CD4-positive, alpha-beta memory T cell (primary cell): Measurements from ENCODE around the gene CLMN. TPM values are rescaled to one million over a fixed set of nuclear protein-coding genes. Genes with fewer than 3 reads are reported as not detected.

ENCODE experiments used
- CTCF ChIA-PET: fragments of 350-600 bp; sonication (Branson Sonifier 250); formaldehyde crosslinking; loops from one replicate; lab custom pipeline; 2021; ENCODE audit warnings: inconsistent platforms; ENCODE audit not compliant: partially characterized antibody; lab: Charles Lee
- POLR2A ChIA-PET: fragments of 350-600 bp; sonication (Branson Sonifier 250); formaldehyde crosslinking; loops from one replicate; lab custom pipeline; 2021; ENCODE audit not compliant: partially characterized antibody; lab: Charles Lee
- DNase-seq, 5 donors: peaks; one replicate each; pipeline versions ENCODE4 v3.0.0 to v3.0.0-alpha.2; 2020 to 2022; ENCODE audit warnings: mixed read lengths in 1 of 5
- H3K27ac ChIP-seq: one replicate; pipeline ENCODE4 v1.7.0; 2013; ENCODE audit warnings: low read depth, low read length
- H3K27me3 ChIP-seq: 2 replicates; pipeline ENCODE4 v1.7.0; 2013; ENCODE audit warnings: mild to moderate bottlenecking, low read length, moderate library complexity; ENCODE audit not compliant: insufficient read depth
- H3K36me3 ChIP-seq: 2 replicates; pipeline ENCODE4 v1.7.0; 2013; ENCODE audit warnings: mild to moderate bottlenecking, low read length, moderate library complexity; ENCODE audit not compliant: insufficient read depth
- H3K4me1 ChIP-seq: 2 replicates; pipeline ENCODE4 v1.7.0; 2013; ENCODE audit warnings: mild to moderate bottlenecking, low read length, moderate library complexity; ENCODE audit not compliant: insufficient read depth
- H3K4me3 ChIP-seq, 2 donors: one replicate each; pipeline ENCODE4 v1.7.0; 2013; ENCODE audit warnings: low read length in 2 of 2, mild to moderate bottlenecking in 1 of 2
- H3K9me3 ChIP-seq, 2 donors: one replicate each; pipeline ENCODE4 v1.7.0; 2013; ENCODE audit warnings: low read length in 2 of 2, control low read depth in 1 of 2; ENCODE audit not compliant: control insufficient read depth in 1 of 2
- H3K27ac Mint-ChIP-seq, 7 donors: one replicate each; pipeline ENCODE4 v1.8.0; 2020 to 2021; ENCODE audit warnings: mixed read lengths in 7 of 7, mild to moderate bottlenecking in 6 of 7, inconsistent platforms in 3 of 7, moderate library complexity in 3 of 7
- H3K27me3 Mint-ChIP-seq, 2 donors: one replicate each; pipeline ENCODE4 v1.8.0; 2020 to 2021; ENCODE audit warnings: mixed read lengths in 2 of 2
- H3K36me3 Mint-ChIP-seq, 2 donors: one replicate each; pipeline ENCODE4 v1.8.0; 2020 to 2021; ENCODE audit warnings: mixed read lengths in 2 of 2, inconsistent platforms in 1 of 2, mild to moderate bottlenecking in 1 of 2
- H3K4me1 Mint-ChIP-seq, 4 donors: one replicate each; pipeline ENCODE4 v1.8.0; 2020 to 2021; ENCODE audit warnings: mixed read lengths in 4 of 4, mild to moderate bottlenecking in 1 of 4
- H3K4me3 Mint-ChIP-seq, 8 donors: one replicate each; pipeline ENCODE4 v1.8.0; 2020 to 2021; ENCODE audit warnings: mixed read lengths in 8 of 8, mild to moderate bottlenecking in 7 of 8, moderate library complexity in 6 of 8, inconsistent platforms in 3 of 8
- H3K9me3 Mint-ChIP-seq, 8 donors: one replicate each; pipeline ENCODE4 v1.8.0; 2020 to 2021; ENCODE audit warnings: mixed read lengths in 8 of 8, mild to moderate bottlenecking in 5 of 8, inconsistent platforms in 3 of 8, moderate library complexity in 1 of 8
- intact Hi-C: fragments of 100-400 bp; cut with micrococcal nuclease; formaldehyde crosslinking; loops from one replicate; pipeline ENCODE4 v1.15.1; 2023
- polyA plus RNA-seq, 2 donors: library from polyadenylated mRNA; unstranded; fragments of 300-500 nt; fragmentation: Illumina TruSeq; gene quantifications; one replicate each; pipeline ENCODE4 v1.2.3, GENCODE V29; 2021
- total RNA-seq, 2 experiments: library from RNA; stranded (reverse); gene quantifications; one replicate each; pipeline ENCODE4 v1.2.3, GENCODE V29; 2021

The CLMN gene
- total and polyA plus RNA-seq, 4 experiments from 2014 or later = 0.22 to 0.70 (median 0.65) TPM; not detected in 1

DNA sequence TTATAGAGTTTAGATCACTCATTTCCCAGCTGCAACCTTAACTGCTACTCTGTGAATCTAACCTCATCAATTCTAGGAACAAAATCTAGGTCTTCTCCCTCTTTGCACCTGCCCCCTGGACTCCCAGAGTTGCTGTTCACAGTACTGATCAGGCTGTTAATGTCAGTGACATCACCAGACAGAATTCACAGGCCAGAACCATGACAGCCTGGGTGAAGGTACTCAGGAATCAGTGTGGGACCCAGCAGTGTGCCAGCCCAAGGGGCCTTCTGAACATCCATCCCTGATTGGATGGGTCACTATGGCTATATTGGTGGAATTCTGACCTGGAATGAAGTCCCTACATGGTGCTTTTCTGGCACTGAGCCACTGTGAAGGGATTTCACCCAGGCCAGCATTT is 72.8 kb downstream of the CLMN start:
- POLR2A ChIA-PET = no interaction called here
- CTCF ChIA-PET = no interaction called here

DNA sequence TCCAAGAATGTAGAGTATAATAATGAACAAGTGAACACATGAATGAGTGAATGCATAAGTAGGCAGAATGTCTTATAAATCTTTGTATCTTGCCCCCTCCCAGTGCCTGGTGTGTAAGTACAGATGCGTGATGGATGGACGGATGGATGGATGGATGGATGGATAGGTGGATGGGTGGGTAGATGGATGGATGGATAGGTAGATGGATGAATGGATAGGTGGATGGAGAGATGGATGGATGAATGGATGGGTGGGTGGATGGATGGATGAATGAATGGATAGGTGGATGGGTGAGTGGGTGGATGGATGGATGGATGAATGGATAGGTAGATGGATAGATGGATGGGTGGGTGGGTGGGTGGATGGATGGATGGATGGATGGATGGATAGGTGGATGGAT is 74.4 kb downstream of the CLMN start:
- peaks cover 0 to 3% (median 0%) of the 10 kb centered on the region in 8 donors for H3K9me3 Mint-ChIP-seq
- no peaks in the 10 kb centered on the region for H3K4me1 Mint-ChIP-seq
- intact Hi-C loops = no loop called here
- no peaks in the 10 kb centered on the region for H3K36me3 ChIP-seq
- H3K9me3 ChIP-seq = no peaks in the 10 kb centered on the region
- DNase-seq = no peak
- POLR2A ChIA-PET = no interaction called here
- H3K36me3 Mint-ChIP-seq = no peaks in the 10 kb centered on the region
- H3K4me3 ChIP-seq = no peak overlapping the region
- H3K4me1 ChIP-seq = no peaks in the 10 kb centered on the region
- CTCF ChIA-PET = no interaction called here
- no peak overlapping the region for H3K27ac ChIP-seq
- no peak overlapping the region for H3K4me3 Mint-ChIP-seq
- H3K27me3 Mint-ChIP-seq = peaks cover 5 to 11% of the 10 kb centered on the region in 2 donors
- no peaks in the 10 kb centered on the region for H3K27me3 ChIP-seq
- no peak overlapping the region for H3K27ac Mint-ChIP-seq

More for the DNA sequence above, 72.8 kb downstream of the CLMN start:
- Histone ChIP-seq H3K4me3 (no peak overlapping the region), H3K36me3 (no peaks in the 10 kb centered on the region), H3K4me1 (no peaks in the 10 kb centered on the region), H3K27me3 (no peaks in the 10 kb centered on the region), H3K27ac (no peak overlapping the region), H3K9me3 (no peaks in the 10 kb centered on the region)
- intact Hi-C loops = no loop called here
- Mint-ChIP-seq H3K4me1 (no peaks in the 10 kb centered on the region), H3K27me3 (peaks cover 5 to 6% of the 10 kb centered on the region in 2 donors), H3K4me3 (no peak overlapping the region), H3K36me3 (no peaks in the 10 kb centered on the region), H3K27ac (no peak overlapping the region), H3K9me3 (peaks cover 0 to 3% (median 0%) of the 10 kb centered on the region in 8 donors)
- DNase-seq = no peak

DNA sequence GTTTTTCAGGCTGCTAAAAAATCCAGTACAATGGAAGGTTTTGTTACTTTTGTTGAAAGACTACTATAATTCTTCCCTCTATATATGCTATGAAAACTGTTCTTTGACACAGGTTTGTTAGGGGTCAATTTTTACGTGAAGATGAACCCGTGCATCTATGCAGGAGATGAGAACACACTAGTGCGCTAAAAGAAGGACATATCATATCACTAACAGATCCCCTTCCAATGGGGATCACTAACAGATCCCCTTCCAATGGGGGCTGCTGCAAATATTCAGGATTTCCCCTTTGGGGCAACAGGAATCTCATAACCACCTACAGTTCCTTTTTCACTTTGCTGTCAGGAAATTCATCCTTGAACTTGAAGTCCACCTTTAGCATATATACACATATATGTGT is 75.1 kb downstream of the CLMN start:
- no peak overlapping the region for H3K27ac Mint-ChIP-seq
- intact Hi-C loops = no loop called here
- POLR2A ChIA-PET = no interaction called here

DNA sequence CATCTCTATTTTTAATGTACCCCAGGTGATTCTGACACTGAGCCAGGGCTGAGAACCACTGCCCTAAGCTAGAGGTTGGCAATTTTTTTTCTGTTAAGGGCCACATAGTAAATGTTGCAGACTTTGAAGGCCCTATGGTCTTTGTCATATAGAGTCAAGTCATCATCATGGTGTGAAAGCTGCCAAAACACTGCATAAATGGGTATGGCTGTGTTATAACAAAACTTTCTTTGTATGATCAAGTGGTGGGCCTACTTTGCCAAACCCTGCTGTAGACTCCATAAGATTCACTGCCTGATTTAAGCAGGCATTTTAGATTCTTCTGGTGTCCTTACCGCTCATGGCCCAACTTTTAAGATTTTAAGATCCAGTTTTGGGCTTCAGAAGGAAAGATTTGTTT is 76.8 kb downstream of the CLMN start:
- Mint-ChIP-seq H3K36me3 (no peaks in the 10 kb centered on the region), H3K27ac (no peak overlapping the region), H3K4me1 (no peaks in the 10 kb centered on the region), H3K27me3 (peaks cover 1 to 9% of the 10 kb centered on the region in 2 donors), H3K4me3 (no peak overlapping the region), H3K9me3 (peaks cover 0 to 5% (median 2%) of the 10 kb centered on the region in 8 donors)
- intact Hi-C loops = no loop called here
- Histone ChIP-seq H3K4me3 (no peak overlapping the region), H3K9me3 (no peaks in the 10 kb centered on the region), H3K27ac (no peak overlapping the region), H3K27me3 (no peaks in the 10 kb centered on the region), H3K36me3 (no peaks in the 10 kb centered on the region), H3K4me1 (no peaks in the 10 kb centered on the region)
- ChIA-PET POLR2A (no interaction called here), CTCF (no interaction called here)
- no peak for DNase-seq

More for the DNA sequence above, 75.1 kb downstream of the CLMN start:
- no peaks in the 10 kb centered on the region for H3K4me1 ChIP-seq
- no peak overlapping the region for H3K4me3 ChIP-seq
- Mint-ChIP-seq H3K36me3 (no peaks in the 10 kb centered on the region), H3K4me3 (no peak overlapping the region), H3K27me3 (peaks cover 3 to 11% of the 10 kb centered on the region in 2 donors), H3K9me3 (peaks cover 0 to 3% (median 0%) of the 10 kb centered on the region in 8 donors), H3K4me1 (no peaks in the 10 kb centered on the region)
- CTCF ChIA-PET = no interaction called here
- no peaks in the 10 kb centered on the region for H3K36me3 ChIP-seq
- H3K27me3 ChIP-seq = no peaks in the 10 kb centered on the region
- H3K27ac ChIP-seq = no peak overlapping the region
- no peaks in the 10 kb centered on the region for H3K9me3 ChIP-seq
- DNase-seq = no peak

DNA sequence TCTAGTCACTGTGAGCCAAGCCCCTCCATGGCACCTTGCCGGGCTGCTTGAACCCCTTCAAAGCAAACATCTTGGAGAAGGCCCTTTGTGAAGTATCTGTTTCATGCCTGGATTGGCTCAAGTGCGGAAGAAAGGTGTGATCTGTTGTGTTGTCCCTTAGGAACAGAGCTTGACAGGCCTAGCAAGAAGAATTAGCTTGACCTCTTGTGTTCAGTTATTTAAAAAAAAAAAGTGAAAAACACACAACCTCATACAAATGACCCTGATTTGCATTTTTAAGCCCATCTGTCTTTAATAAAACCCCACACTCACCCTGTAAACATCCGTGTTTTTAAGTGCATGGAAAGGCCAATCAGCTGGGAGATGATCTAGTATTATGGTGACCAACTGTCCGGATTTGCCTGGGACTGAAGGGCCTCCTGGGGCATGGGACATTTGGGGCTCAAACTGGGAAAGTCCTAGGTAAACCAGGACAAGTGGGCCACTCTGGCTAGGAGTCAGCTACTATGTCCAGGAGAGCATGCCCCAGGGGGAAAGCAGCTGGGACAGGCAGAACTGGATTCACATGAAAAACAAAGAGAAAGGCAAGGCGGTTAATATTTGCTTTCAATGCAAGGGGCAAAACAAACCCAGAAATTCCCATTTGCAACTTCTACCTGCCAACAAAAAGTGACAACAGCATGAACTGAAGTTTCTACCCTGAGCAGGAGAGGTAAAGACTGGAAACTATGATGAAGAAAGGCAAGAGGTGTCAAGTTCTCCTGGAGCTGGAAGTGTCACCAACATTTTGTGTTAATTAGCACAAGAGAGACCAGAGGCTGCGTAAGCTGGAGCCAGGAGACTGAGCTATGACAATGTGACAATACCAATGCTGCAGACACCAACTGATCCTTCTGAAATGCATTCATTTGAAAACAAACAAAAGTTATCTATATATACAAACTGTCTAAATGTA is 78.6 kb downstream of the CLMN start:
- no peaks in the 10 kb centered on the region for H3K36me3 ChIP-seq
- Mint-ChIP-seq H3K27me3 (peaks cover 1 to 6% of the 10 kb centered on the region in 2 donors), H3K36me3 (no peaks in the 10 kb centered on the region), H3K4me1 (no peaks in the 10 kb centered on the region), H3K27ac (no peak overlapping the region), H3K4me3 (no peak overlapping the region), H3K9me3 (peaks cover 0 to 5% (median 1%) of the 10 kb centered on the region in 8 donors)
- DNase-seq = no peak
- H3K4me3 ChIP-seq = no peak overlapping the region
- H3K27me3 ChIP-seq = no peaks in the 10 kb centered on the region
- ChIA-PET CTCF (no interaction called here), POLR2A (no interaction called here)
- H3K27ac ChIP-seq = no peak overlapping the region
- no peaks in the 10 kb centered on the region for H3K9me3 ChIP-seq
- no peaks in the 10 kb centered on the region for H3K4me1 ChIP-seq
- intact Hi-C loops = no loop called here

DNA sequence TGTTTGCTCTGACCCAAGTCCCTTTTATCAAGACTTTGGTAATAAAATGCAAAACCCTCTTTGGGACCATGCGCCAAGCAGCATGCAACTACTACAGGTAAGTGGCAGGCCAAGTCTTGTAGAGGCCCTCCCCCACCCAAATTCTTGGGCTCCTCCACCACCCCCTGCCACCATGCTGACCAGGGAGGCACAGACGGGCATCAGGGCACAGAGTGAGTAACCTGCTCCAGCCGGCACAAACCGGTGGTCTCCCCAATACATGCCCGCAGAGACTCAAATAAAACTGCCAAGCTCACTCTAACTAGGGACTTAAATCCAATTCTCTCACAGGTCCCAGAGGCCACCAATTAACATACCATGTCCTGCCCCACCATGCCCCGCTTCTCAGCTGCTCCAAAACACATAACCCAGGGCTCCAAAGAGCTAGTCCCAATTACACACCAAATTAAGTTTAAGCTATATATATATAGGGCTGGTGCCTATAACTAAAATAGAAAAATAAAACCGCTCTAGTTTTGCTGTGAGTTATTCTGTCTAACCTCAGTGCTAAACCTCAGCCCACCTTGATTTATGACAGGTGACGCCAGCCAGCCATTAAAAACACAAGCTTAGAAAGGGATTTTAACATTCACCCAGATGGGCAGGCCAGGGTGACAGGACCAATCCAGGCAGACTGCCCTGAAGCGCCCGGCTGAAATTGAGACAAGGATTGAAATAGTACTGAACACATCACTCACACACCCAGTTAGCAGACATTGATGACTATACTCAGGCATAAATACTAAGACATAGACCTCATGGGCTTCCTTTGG is 81.0 kb downstream of the CLMN start:
- no peak overlapping the region for H3K27ac Mint-ChIP-seq
- Histone ChIP-seq H3K36me3 (no peaks in the 10 kb centered on the region), H3K4me1 (no peaks in the 10 kb centered on the region), H3K27me3 (no peaks in the 10 kb centered on the region), H3K27ac (no peak overlapping the region), H3K9me3 (no peaks in the 10 kb centered on the region), H3K4me3 (no peak overlapping the region)
- H3K4me3 Mint-ChIP-seq = no peak overlapping the region
- H3K27me3 Mint-ChIP-seq = peaks cover 1 to 4% of the 10 kb centered on the region in 2 donors
- POLR2A ChIA-PET = no interaction called here
- intact Hi-C loops = no loop called here
- CTCF ChIA-PET = no interaction called here
- H3K36me3 Mint-ChIP-seq = no peaks in the 10 kb centered on the region
- H3K9me3 Mint-ChIP-seq = peaks cover 0 to 6% (median under 1%) of the 10 kb centered on the region in 8 donors
- DNase-seq = no peak
- no peaks in the 10 kb centered on the region for H3K4me1 Mint-ChIP-seq

DNA sequence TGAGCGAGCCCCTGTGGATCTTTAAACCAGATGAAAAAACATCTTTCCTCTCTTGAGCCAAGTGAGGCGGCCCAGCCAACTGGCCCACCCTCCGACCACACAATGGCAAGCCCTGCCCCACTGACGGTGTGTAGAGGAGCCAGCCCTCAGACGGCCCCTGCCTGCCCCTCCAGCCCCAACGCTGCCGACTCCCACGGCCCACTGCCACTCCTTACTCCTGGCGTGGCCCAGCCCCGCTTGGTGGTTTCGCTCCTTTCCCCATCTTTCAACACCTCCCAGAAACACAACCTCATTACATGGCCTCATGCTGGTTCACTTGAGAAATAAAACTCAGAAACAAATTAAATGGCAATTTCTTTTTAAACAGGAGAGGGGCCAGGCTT is 81.8 kb downstream of the CLMN start:
- Histone ChIP-seq H3K4me3 (no peak overlapping the region), H3K9me3 (no peaks in the 10 kb centered on the region), H3K27ac (no peak overlapping the region), H3K36me3 (no peaks in the 10 kb centered on the region), H3K27me3 (no peaks in the 10 kb centered on the region), H3K4me1 (no peaks in the 10 kb centered on the region)
- Mint-ChIP-seq H3K4me1 (no peaks in the 10 kb centered on the region), H3K4me3 (no peak overlapping the region), H3K27ac (no peak overlapping the region), H3K9me3 (peaks cover 0 to 6% (median under 1%) of the 10 kb centered on the region in 8 donors), H3K36me3 (no peaks in the 10 kb centered on the region), H3K27me3 (peaks cover 3 to 6% of the 10 kb centered on the region in 2 donors)
- ChIA-PET POLR2A (no interaction called here), CTCF (no interaction called here)
- no peak for DNase-seq
- intact Hi-C loops = no loop called here
